Keratinocyte (primary cell): Measurements from ENCODE around the gene LAMP2. TPM values are rescaled to one million over a fixed set of nuclear protein-coding genes. Genes with fewer than 3 reads are reported as not detected.

ENCODE experiments used
- DNase-seq: peaks from one replicate; pipeline ENCODE4 v3.0.0-alpha.2; 2011; ENCODE audit warnings: low read depth, missing footprints, low spot score
- FAIRE-seq: peaks from 2 replicates; lab custom pipeline; 2011; peaks lifted over from hg19 to GRCh38; lab: Jason Lieb, UNC
- H2AFZ ChIP-seq: 2 replicates; pipeline ENCODE4 v1.6.0; 2012; ENCODE audit warnings: low read length, control low read depth, inconsistent platforms; ENCODE audit not compliant: control insufficient read depth
- H3K27ac ChIP-seq: 2 replicates; pipeline ENCODE4 v1.5.1; 2011; ENCODE audit warnings: low read length; ENCODE audit not compliant: control insufficient read depth, insufficient read depth
- H3K27me3 ChIP-seq: 3 replicates; pipeline ENCODE4 v1.6.0; 2011; ENCODE audit warnings: low read length; ENCODE audit not compliant: control insufficient read depth, insufficient read depth; ENCODE audit errors: extremely low read depth
- H3K36me3 ChIP-seq, 2 experiments: 2 replicates in 1 of 2; 3 replicates in 1 of 2; pipeline ENCODE4 v1.5.1; 2011; ENCODE audit warnings: low read length in 2 of 2, mild to moderate bottlenecking in 1 of 2; ENCODE audit not compliant: control insufficient read depth in 2 of 2, insufficient read depth in 2 of 2; ENCODE audit errors: extremely low read depth in 1 of 2
- H3K4me1 ChIP-seq: 3 replicates; pipeline ENCODE4 v1.5.1; 2011; ENCODE audit warnings: low read length; ENCODE audit not compliant: control insufficient read depth, insufficient read depth; ENCODE audit errors: extremely low read depth
- H3K4me2 ChIP-seq: 3 replicates; pipeline ENCODE4 v1.6.0; 2011; ENCODE audit warnings: low read depth, low read length; ENCODE audit not compliant: control insufficient read depth, insufficient read depth; ENCODE audit errors: extremely low read depth
- H3K4me3 ChIP-seq, 3 experiments: fragments of 200-600 bp in 1 of 3; sonication (generic) in 1 of 3; 2 replicates in 2 of 3; 3 replicates in 1 of 3; pipeline ENCODE4 v1.5.1; 2011 to 2016; ENCODE audit warnings: low read length in 3 of 3, mild to moderate bottlenecking in 3 of 3, control low read depth in 2 of 3, inconsistent platforms in 1 of 3, low read depth in 1 of 3, mixed read lengths in 1 of 3, mixed run types in 1 of 3, moderate library complexity in 1 of 3; ENCODE audit not compliant: control insufficient read depth in 2 of 3, insufficient read depth in 2 of 3; ENCODE audit errors: extremely low read depth in 1 of 3
- H3K79me2 ChIP-seq: 2 replicates; pipeline ENCODE4 v1.6.0; 2012; ENCODE audit warnings: low read length; ENCODE audit not compliant: control insufficient read depth, insufficient read depth
- H3K9ac ChIP-seq: 3 replicates; pipeline ENCODE4 v1.6.0; 2011; ENCODE audit warnings: low read length; ENCODE audit not compliant: control insufficient read depth, insufficient read depth; ENCODE audit errors: extremely low read depth
- H3K9me1 ChIP-seq: 3 replicates; pipeline ENCODE4 v1.6.0; 2011; ENCODE audit warnings: low read length; ENCODE audit not compliant: control insufficient read depth, insufficient read depth; ENCODE audit errors: extremely low read depth
- H3K9me3 ChIP-seq: 2 replicates; pipeline ENCODE4 v1.5.1; 2012; ENCODE audit warnings: low read depth, low read length; ENCODE audit not compliant: control insufficient read depth
- H4K20me1 ChIP-seq: 3 replicates; pipeline ENCODE4 v1.6.0; 2011; ENCODE audit warnings: low read length; ENCODE audit not compliant: control insufficient read depth, insufficient read depth; ENCODE audit errors: extremely low read depth
- EZH2 ChIP-seq: IDR thresholded peaks from one replicate; pipeline ENCODE4 v1.6.1; 2012; ENCODE audit warnings: inconsistent platforms, mild to moderate bottlenecking, low read length, moderate library complexity
- dilution Hi-C: fragments of 300-500 bp; cut with MboI; formaldehyde crosslinking; loops from one replicate; pipeline ENCODE4 v1.7.0; 2020; ENCODE audit warnings: low sequenced_read_pairs; ENCODE audit not compliant: extremely low pct_ligation_motif_present
- polyA plus RNA-seq, 5 experiments: library from polyadenylated mRNA; depleted of rRNA in 3 of 5; stranded (reverse) in 3 of 5; stranded (forward) in 1 of 5; unstranded in 1 of 5; fragments of >200 nt; gene quantifications; 1 replicate in 1 of 5; 2 replicates in 3 of 5; 3 replicates in 1 of 5; pipeline versions ENCODE4 v1.2.1 to v1.2.3, GENCODE V29; 2011 to 2012; ENCODE audit warnings: missing spikeins in 2 of 5, low read depth in 1 of 5, low replicate concordance in 1 of 5
- TF ChIP-seq, protein P1 (sequence below), 3 experiments: IDR thresholded peaks in 1 of 3; conservative IDR thresholded peaks in 1 of 3; optimal IDR thresholded peaks in 1 of 3; 2 replicates in 2 of 3; 3 replicates in 1 of 3; pipeline versions ENCODE3 to v1.5.1; 2011; ENCODE audit warnings: low read length in 3 of 3, mild to moderate bottlenecking in 3 of 3, moderate library complexity in 2 of 3, control low read depth in 1 of 3, inconsistent platforms in 1 of 3; ENCODE audit not compliant: insufficient read depth in 2 of 3; ENCODE audit errors: extremely low read depth in 1 of 3

Gene LAMP2
- polyA plus RNA-seq, 1 donor (not counting 4 experiments of a cell fraction or from before 2014, with no cell fraction given): 200 TPM

DNA sequence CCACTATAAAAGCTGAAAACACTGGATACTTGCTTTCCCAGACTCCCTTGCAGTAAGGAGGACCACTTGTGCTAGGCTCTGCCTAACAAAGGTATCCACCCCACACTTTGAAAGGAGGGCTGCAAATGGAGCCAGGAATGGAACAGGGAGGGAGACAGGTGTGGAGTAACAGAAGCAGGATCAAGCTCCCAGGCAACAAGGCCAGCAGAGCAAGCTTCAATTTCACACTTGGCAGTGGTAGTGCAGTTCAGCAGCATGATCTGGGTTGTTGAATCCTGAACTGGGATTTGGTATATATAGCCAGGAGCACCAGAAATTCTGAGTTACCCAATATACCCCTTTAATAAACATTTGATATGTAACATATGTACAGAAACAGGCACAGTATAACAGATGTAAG lies 9.8 kb downstream of the LAMP2 start:
- no peak overlapping the region for H3K9ac ChIP-seq
- no peaks in the 10 kb centered on the region for H4K20me1 ChIP-seq
- no peaks in the 10 kb centered on the region for H3K27me3 ChIP-seq
- TF ChIP-seq EZH2: no peak
- TF ChIP-seq, protein P1, sequence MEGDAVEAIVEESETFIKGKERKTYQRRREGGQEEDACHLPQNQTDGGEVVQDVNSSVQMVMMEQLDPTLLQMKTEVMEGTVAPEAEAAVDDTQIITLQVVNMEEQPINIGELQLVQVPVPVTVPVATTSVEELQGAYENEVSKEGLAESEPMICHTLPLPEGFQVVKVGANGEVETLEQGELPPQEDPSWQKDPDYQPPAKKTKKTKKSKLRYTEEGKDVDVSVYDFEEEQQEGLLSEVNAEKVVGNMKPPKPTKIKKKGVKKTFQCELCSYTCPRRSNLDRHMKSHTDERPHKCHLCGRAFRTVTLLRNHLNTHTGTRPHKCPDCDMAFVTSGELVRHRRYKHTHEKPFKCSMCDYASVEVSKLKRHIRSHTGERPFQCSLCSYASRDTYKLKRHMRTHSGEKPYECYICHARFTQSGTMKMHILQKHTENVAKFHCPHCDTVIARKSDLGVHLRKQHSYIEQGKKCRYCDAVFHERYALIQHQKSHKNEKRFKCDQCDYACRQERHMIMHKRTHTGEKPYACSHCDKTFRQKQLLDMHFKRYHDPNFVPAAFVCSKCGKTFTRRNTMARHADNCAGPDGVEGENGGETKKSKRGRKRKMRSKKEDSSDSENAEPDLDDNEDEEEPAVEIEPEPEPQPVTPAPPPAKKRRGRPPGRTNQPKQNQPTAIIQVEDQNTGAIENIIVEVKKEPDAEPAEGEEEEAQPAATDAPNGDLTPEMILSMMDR (optimal IDR thresholded peaks at IDR 0.05 in 1 of 3, IDR thresholded peaks at IDR 0.05 in 1 of 3, conservative IDR thresholded peaks at IDR 0.05 in 1 of 3; ENCODE audit: extremely low read depth in 1 of 3, insufficient read depth in 2 of 3, low read length in 3 of 3): no peak
- dilution Hi-C loops: no loop called here
- no peaks in the 10 kb centered on the region for H3K9me1 ChIP-seq
- H3K79me2 ChIP-seq: peaks cover 49% of the 10 kb centered on the region
- peak overlapping the region; percentile 78 for H3K4me2 ChIP-seq
- FAIRE-seq (no peak), DNase-seq (no peak)
- peaks cover 0 to 2% of the 10 kb centered on the region in 2 experiments for H3K36me3 ChIP-seq
- peaks cover 24% of the 10 kb centered on the region for H3K4me1 ChIP-seq
- no peak overlapping the region for H2AFZ ChIP-seq
- no peaks in the 10 kb centered on the region for H3K9me3 ChIP-seq
- no peak overlapping the region for H3K4me3 ChIP-seq
- peak overlapping the region; percentile 92 for H3K27ac ChIP-seq

DNA sequence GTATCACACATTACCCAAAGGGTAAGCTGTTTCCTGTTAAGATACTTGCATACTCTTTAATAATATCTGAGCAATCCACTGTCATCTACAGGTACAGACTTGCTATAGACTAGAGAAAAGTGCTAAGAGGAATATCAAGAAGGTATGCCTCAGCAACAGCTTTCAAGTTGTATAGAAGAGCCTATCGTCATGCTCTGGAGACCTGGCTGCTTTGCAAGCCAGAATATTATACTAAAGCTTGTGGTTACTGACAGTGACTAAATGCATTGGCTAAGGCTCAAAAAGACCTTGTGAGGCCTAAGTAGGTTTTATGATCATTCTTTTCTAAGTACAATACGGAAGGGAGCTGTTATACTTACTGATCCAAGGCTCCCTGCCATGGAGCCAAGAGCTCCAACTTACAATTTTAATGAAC lies 11.3 kb downstream of the LAMP2 start:
- Histone ChIP-seq H3K9me1 (no peaks in the 10 kb centered on the region), H3K27ac (peak overlapping the region; percentile 92), H3K4me1 (peaks cover 24% of the 10 kb centered on the region), H3K9me3 (no peaks in the 10 kb centered on the region), H2AFZ (no peak overlapping the region), H3K36me3 (peaks cover 0 to 3% of the 10 kb centered on the region in 2 experiments), H3K9ac (peak overlapping the region; percentile 61), H3K4me3 (peak overlapping the region in 1 of 3 experiments; percentile 42), H3K4me2 (peak overlapping the region; percentile 78), H3K27me3 (no peaks in the 10 kb centered on the region), H3K79me2 (peaks cover 38% of the 10 kb centered on the region), H4K20me1 (no peaks in the 10 kb centered on the region)
- DNase-seq (peak; percentile 60), FAIRE-seq (peak; percentile 87)
- no peak for TF ChIP-seq EZH2
- TF ChIP-seq, protein P1 (optimal IDR thresholded peaks at IDR 0.05 in 1 of 3, IDR thresholded peaks at IDR 0.05 in 1 of 3, conservative IDR thresholded peaks at IDR 0.05 in 1 of 3; ENCODE audit: extremely low read depth in 1 of 3, insufficient read depth in 2 of 3, low read length in 3 of 3): no peak
- dilution Hi-C loops: no loop called here
